ENCODE measurements around the gene SUMO3. TPM values are rescaled to one million over a fixed set of nuclear protein-coding genes. Genes with fewer than 3 reads are reported as not detected.

SUMO3 gene
- total and polyA plus RNA-seq, 2 of the 13 experiments (the other 11 are each of a cell fraction or from before 2014, with no cell fraction given), result 51.4 to 92.4 TPM

DNA sequence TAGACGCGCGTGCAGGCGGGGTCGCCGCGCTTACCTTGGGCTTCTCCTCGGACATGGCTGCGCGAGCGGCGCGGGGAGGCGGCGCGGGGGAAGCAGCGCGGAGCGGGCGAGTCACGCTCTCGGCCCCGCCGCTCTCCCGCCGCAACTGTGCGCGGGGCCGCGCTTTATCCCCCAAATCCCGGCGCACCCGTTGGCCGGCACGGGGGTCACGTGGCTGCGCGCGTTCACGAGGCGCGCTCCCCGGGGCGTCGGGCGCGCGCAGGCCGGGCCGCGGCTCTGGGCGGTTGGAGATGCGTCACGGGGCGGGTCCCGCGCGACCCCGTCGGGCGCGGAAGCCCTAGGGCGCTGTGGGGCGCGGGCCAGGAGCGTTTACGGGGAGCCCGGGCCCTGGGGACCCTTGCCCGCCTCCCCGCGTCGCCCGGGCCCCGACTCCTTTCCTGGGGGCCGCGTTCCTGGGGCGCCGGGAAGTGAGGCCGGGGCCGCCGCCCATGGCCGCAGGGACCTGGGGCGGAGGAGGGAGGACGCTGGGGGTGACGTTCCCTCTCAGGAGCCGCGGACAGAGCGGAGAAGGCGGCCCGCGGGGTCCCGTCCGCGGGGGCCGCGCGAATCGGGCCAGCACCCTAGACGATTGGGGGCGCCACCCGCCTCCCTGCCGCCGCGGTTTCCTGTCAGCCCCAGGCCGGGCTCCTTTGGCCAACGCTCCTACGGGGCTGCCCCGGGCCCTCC is at the start of gene SUMO3 (continued):
- TF ChIP-seq HNRNPK (IDR thresholded peaks at IDR 0.05; ENCODE audit: low read depth, low read length, poor library complexity, severe bottlenecking), result no peak
- 0 out of 2 replicates have a peak, but pooled peaks have one; percentile 18 for TF ChIP-seq NFYC (CRISPR knock-in tag; IDR thresholded peaks at IDR 0.05)
- no peak for TF ChIP-seq DPF2 (CRISPR knock-in tag; IDR thresholded peaks at IDR 0.05; ENCODE audit: borderline replicate concordance, low read depth)
- no peak for TF ChIP-seq TIGD3 (CRISPR knock-in tag; IDR thresholded peaks at IDR 0.05; ENCODE audit: borderline replicate concordance)
- 0 out of 2 replicates have a peak, but pooled peaks have one; percentile 30 for TF ChIP-seq ZNF749 (CRISPR knock-in tag; IDR thresholded peaks at IDR 0.05; ENCODE audit: borderline replicate concordance)
- TF ChIP-seq, protein P1, sequence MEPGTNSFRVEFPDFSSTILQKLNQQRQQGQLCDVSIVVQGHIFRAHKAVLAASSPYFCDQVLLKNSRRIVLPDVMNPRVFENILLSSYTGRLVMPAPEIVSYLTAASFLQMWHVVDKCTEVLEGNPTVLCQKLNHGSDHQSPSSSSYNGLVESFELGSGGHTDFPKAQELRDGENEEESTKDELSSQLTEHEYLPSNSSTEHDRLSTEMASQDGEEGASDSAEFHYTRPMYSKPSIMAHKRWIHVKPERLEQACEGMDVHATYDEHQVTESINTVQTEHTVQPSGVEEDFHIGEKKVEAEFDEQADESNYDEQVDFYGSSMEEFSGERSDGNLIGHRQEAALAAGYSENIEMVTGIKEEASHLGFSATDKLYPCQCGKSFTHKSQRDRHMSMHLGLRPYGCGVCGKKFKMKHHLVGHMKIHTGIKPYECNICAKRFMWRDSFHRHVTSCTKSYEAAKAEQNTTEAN (CRISPR knock-in tag; conservative IDR thresholded peaks at IDR 0.05), result 0 out of 2 replicates have a peak, but pooled peaks have one; percentile 45
- peak in 1 of 2 experiments; percentile 22; a peak in 1 of 4 replicates for TF ChIP-seq KLF16 (CRISPR knock-in tag; IDR thresholded peaks at IDR 0.05)
- TF ChIP-seq ZNF607 (CRISPR knock-in tag; IDR thresholded peaks at IDR 0.05; ENCODE audit: borderline replicate concordance), result no peak
- TF ChIP-seq ZFY (CRISPR knock-in tag; IDR thresholded peaks at IDR 0.05), result peak; percentile 76
- peak; percentile 43; the same call in 1 of the 2 replicates for TF ChIP-seq ARID4A (CRISPR knock-in tag; IDR thresholded peaks at IDR 0.05; ENCODE audit: borderline replicate concordance)
- TF ChIP-seq ZNF891 (CRISPR knock-in tag; IDR thresholded peaks at IDR 0.05), result no peak; the same call in 1 of the 2 replicates
- no peak for TF ChIP-seq CENPT (CRISPR knock-in tag; IDR thresholded peaks at IDR 0.05; ENCODE audit: low read depth)
- TF ChIP-seq, protein P2, sequence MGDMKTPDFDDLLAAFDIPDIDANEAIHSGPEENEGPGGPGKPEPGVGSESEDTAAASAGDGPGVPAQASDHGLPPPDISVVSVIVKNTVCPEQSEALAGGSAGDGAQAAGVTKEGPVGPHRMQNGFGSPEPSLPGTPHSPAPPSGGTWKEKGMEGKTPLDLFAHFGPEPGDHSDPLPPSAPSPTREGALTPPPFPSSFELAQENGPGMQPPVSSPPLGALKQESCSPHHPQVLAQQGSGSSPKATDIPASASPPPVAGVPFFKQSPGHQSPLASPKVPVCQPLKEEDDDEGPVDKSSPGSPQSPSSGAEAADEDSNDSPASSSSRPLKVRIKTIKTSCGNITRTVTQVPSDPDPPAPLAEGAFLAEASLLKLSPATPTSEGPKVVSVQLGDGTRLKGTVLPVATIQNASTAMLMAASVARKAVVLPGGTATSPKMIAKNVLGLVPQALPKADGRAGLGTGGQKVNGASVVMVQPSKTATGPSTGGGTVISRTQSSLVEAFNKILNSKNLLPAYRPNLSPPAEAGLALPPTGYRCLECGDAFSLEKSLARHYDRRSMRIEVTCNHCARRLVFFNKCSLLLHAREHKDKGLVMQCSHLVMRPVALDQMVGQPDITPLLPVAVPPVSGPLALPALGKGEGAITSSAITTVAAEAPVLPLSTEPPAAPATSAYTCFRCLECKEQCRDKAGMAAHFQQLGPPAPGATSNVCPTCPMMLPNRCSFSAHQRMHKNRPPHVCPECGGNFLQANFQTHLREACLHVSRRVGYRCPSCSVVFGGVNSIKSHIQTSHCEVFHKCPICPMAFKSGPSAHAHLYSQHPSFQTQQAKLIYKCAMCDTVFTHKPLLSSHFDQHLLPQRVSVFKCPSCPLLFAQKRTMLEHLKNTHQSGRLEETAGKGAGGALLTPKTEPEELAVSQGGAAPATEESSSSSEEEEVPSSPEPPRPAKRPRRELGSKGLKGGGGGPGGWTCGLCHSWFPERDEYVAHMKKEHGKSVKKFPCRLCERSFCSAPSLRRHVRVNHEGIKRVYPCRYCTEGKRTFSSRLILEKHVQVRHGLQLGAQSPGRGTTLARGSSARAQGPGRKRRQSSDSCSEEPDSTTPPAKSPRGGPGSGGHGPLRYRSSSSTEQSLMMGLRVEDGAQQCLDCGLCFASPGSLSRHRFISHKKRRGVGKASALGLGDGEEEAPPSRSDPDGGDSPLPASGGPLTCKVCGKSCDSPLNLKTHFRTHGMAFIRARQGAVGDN (CRISPR knock-in tag; IDR thresholded peaks at IDR 0.05), result peak; percentile 56
- no peak for TF ChIP-seq KAT2B (IDR thresholded peaks at IDR 0.05; ENCODE audit: borderline replicate concordance, low read depth, low read length)
- peak; percentile 98 for TF ChIP-seq ZBTB14 (CRISPR knock-in tag; IDR thresholded peaks at IDR 0.05)
